Measurements from ENCODE around the gene ALG1L2.
"Not testable (repeated sequence)": the region's sequence is repeated elsewhere in the genome, so short reads cannot be mapped to it uniquely, and the experiment has no call there.

DNA sequence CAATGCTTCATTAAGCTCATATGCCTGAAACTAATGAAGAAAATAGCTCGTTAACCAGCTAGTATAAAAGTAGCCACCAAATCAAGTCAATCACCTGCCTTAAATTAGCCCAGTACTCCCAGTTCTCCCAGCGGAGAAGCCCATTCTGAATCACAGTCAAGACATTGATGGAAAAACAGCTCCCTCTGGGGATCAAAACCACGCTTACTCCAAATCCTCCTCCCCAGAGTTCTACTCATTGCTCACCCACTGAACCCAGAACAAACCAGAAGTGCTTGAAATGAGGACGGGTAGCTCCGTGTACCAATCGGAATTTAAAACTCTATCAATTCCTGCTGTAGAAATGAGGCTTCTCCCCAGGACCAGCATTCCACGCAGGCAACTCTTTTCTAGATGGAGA is 54.7 kb downstream of the ALG1L2 start:
- TF ChIP-seq, protein P1, sequence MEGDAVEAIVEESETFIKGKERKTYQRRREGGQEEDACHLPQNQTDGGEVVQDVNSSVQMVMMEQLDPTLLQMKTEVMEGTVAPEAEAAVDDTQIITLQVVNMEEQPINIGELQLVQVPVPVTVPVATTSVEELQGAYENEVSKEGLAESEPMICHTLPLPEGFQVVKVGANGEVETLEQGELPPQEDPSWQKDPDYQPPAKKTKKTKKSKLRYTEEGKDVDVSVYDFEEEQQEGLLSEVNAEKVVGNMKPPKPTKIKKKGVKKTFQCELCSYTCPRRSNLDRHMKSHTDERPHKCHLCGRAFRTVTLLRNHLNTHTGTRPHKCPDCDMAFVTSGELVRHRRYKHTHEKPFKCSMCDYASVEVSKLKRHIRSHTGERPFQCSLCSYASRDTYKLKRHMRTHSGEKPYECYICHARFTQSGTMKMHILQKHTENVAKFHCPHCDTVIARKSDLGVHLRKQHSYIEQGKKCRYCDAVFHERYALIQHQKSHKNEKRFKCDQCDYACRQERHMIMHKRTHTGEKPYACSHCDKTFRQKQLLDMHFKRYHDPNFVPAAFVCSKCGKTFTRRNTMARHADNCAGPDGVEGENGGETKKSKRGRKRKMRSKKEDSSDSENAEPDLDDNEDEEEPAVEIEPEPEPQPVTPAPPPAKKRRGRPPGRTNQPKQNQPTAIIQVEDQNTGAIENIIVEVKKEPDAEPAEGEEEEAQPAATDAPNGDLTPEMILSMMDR (IDR thresholded peaks at IDR 0.05; ENCODE audit: borderline replicate concordance, extremely low read depth, low read length, poor library complexity, severe bottlenecking): not testable (repeated sequence)
- not testable (repeated sequence) for TF ChIP-seq EZH2 (IDR thresholded peaks at IDR 0.05; ENCODE audit: borderline replicate concordance, low read depth, low read length, severe bottlenecking)

Measured in DND-41 (cell line).